Keratinocyte (primary cell): ENCODE measurements around the gene RNF8.

Experiments used
- CTCF ChIP-seq, 3 experiments: IDR thresholded peaks in 1 of 3; conservative IDR thresholded peaks in 1 of 3; optimal IDR thresholded peaks in 1 of 3; 2 replicates in 2 of 3; 3 replicates in 1 of 3; pipeline versions ENCODE3 to v1.5.1; 2011; ENCODE audit warnings: low read length in 3 of 3, mild to moderate bottlenecking in 3 of 3, moderate library complexity in 2 of 3, control low read depth in 1 of 3, inconsistent platforms in 1 of 3; ENCODE audit not compliant: insufficient read depth in 2 of 3; ENCODE audit errors: extremely low read depth in 1 of 3
- EZH2 ChIP-seq: IDR thresholded peaks from one replicate; pipeline ENCODE4 v1.6.1; 2012; ENCODE audit warnings: inconsistent platforms, mild to moderate bottlenecking, low read length, moderate library complexity

DNA sequence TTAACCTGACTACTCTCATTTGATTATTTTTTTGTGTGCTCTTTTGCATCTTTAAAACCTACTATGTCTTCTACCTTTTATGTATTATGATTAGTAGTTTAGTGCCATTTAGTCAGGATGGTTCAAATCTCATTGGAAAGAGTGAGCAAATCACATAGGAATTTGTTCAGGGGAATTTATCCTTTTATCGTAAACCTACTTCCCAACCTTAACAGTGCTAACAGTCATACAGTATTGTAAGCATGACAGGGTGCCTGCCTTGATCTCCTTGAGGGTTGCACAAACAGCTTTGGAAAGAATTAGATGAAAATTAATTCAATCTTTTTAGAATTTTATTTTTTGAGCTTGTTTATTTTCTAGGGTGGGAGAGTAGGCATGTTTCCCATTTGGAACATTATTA lies 18.3 kb downstream of the RNF8 start:
- TF ChIP-seq CTCF (optimal IDR thresholded peaks at IDR 0.05 in 1 of 3, IDR thresholded peaks at IDR 0.05 in 1 of 3, conservative IDR thresholded peaks at IDR 0.05 in 1 of 3; ENCODE audit: extremely low read depth in 1 of 3, insufficient read depth in 2 of 3, low read length in 3 of 3): no peak
- TF ChIP-seq EZH2: no peak
